Lung (tissue), 12 donors: ENCODE results near the gene RNF126. TPM values are rescaled to one million over a fixed set of nuclear protein-coding genes. Genes with fewer than 3 reads are reported as not detected.

Experiments used
- ATAC-seq: fragments of 200-7000 bp; cut with Tn5 transposase; one replicate; pipeline ENCODE4 v1.9.1; 2020; ENCODE audit warnings: moderate number of reproducible peaks; ENCODE audit not compliant: insufficient read depth, low FRiP score
- DNase-seq, 3 donors: peaks; one replicate each; pipeline ENCODE4 v3.0.0-alpha.2; 2013 to 2017
- H3K27ac ChIP-seq, 2 donors: one replicate each; pipeline ENCODE4 v1.5.1; 2013; ENCODE audit warnings: mild to moderate bottlenecking in 2 of 2, moderate library complexity in 2 of 2, control low read depth in 1 of 2, inconsistent platforms in 1 of 2, low read depth in 1 of 2, low read length in 1 of 2
- H3K27me3 ChIP-seq, 3 donors: one replicate each; pipeline ENCODE4 v1.5.1; 2013; ENCODE audit warnings: low read length in 2 of 3; ENCODE audit not compliant: control insufficient read depth in 3 of 3, insufficient read depth in 3 of 3
- H3K36me3 ChIP-seq, 4 donors: one replicate each; pipeline ENCODE4 v1.5.1; 2013; ENCODE audit warnings: low read length in 4 of 4, mild to moderate bottlenecking in 1 of 4, moderate library complexity in 1 of 4; ENCODE audit not compliant: control insufficient read depth in 4 of 4, insufficient read depth in 4 of 4
- H3K4me1 ChIP-seq, 5 donors: one replicate each; pipeline ENCODE4 v1.5.1; 2013; ENCODE audit warnings: low read length in 5 of 5, mild to moderate bottlenecking in 2 of 5, moderate library complexity in 1 of 5; ENCODE audit not compliant: control insufficient read depth in 5 of 5, insufficient read depth in 5 of 5
- H3K4me3 ChIP-seq: one replicate; pipeline ENCODE4 v1.5.1; 2013; ENCODE audit warnings: mild to moderate bottlenecking, control low read depth, moderate library complexity
- H3K9ac ChIP-seq, 2 donors: one replicate each; pipeline ENCODE4 v1.5.1; 2013; ENCODE audit warnings: low read length in 2 of 2, control low read depth in 1 of 2; ENCODE audit not compliant: insufficient read depth in 1 of 2
- H3K9me3 ChIP-seq, 4 donors: one replicate each; pipeline ENCODE4 v1.5.1; 2013; ENCODE audit warnings: low read length in 3 of 4, mild to moderate bottlenecking in 1 of 4, moderate library complexity in 1 of 4; ENCODE audit not compliant: control insufficient read depth in 4 of 4, insufficient read depth in 3 of 4
- WGBS, 2 donors: extraction: QIAGEN DNeasy Blood & Tissue Kit; methylation state at CpG; one replicate each; pipeline ENCODE4 v1.1.7; 2013; 5-methylcytosine and 5-hydroxymethylcytosine counted together
- polyA plus RNA-seq, 2 donors: library from polyadenylated mRNA; stranded (reverse); fragments of 200-250 nt; gene quantifications; one replicate each; pipeline ENCODE4 v1.2.1, GENCODE V29; 2013
- total RNA-seq, 2 donors: library from RNA; depleted of rRNA in 1 of 2; stranded (reverse); fragments of >200 nt in 1 of 2; gene quantifications; one replicate each; pipeline ENCODE4 v1.2.1, GENCODE V29; 2014 to 2021
- TF ChIP-seq, protein P1 (sequence below): IDR thresholded peaks from 2 replicates; pipeline ENCODE4 v1.5.1; 2012; ENCODE audit warnings: mild to moderate bottlenecking; ENCODE audit errors: control extremely low read depth, extremely low read depth
- donor health status: control.
- donor health status: control.
- donor health status: Bipolar disorder and iron deficiency.
- donor health status: healthy.
- donor health status: DM: yes; HTN: yes; CAD: no.

The RNF126 gene
- total and polyA plus RNA-seq, 4 donors = 18.1 to 46.2 (median 37.1) TPM

DNA sequence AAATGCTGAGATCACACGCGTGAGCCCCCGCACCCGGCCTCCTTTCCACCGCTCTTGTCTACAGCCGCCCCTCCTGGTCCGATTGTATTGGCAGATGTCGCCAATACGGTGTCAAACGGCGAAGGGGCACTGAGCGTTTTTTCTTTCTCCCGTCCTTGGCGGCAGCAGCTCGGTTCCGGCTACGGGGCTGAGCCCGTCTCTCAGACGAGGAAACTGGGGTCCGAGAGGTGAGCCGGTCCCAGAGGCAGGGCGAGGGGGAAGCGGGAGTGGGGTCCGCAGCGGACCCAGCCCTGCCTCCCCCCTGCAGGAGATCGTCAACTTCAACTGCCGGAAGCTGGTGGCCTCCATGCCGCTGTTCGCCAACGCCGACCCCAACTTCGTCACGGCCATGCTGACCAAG lies 50.1 kb downstream of the RNF126 start:
- DNase-seq = no peak
- Histone ChIP-seq H3K9me3 (peaks cover 0 to 4% (median 0%) of the 10 kb centered on the region in 4 donors), H3K9ac (no peak overlapping the region), H3K4me1 (peaks cover 0 to 20% (median 3%) of the 10 kb centered on the region in 5 donors), H3K27ac (no peak overlapping the region), H3K36me3 (peaks cover 0 to 9% (median 2%) of the 10 kb centered on the region in 4 donors), H3K27me3 (peaks cover 0 to 7% (median 3%) of the 10 kb centered on the region in 3 donors), H3K4me3 (no peak overlapping the region)
- no peak for ATAC-seq
- TF ChIP-seq, protein P1, sequence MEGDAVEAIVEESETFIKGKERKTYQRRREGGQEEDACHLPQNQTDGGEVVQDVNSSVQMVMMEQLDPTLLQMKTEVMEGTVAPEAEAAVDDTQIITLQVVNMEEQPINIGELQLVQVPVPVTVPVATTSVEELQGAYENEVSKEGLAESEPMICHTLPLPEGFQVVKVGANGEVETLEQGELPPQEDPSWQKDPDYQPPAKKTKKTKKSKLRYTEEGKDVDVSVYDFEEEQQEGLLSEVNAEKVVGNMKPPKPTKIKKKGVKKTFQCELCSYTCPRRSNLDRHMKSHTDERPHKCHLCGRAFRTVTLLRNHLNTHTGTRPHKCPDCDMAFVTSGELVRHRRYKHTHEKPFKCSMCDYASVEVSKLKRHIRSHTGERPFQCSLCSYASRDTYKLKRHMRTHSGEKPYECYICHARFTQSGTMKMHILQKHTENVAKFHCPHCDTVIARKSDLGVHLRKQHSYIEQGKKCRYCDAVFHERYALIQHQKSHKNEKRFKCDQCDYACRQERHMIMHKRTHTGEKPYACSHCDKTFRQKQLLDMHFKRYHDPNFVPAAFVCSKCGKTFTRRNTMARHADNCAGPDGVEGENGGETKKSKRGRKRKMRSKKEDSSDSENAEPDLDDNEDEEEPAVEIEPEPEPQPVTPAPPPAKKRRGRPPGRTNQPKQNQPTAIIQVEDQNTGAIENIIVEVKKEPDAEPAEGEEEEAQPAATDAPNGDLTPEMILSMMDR = no peak
- WGBS, 2 donors = 77 to 86% methylated on average over 33 of the region's 33 CpGs

DNA sequence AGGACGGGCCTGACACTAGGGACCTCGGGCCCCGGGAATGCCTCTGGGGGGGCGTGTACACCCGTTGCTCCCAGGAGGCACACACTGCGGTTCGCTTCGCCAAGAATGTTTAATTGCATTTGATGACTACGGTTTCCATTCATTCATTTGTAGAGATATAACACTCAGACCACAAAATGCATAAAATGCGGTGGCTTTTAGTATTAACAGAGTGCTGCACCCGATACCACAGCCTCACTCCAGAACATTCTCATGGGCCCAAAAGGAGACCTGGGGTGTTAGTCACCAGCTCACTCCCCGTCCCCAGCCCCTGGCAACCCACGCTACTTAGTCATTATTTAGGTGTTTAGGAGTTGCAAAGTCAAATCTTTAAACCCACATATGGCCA lies 51.5 kb downstream of the RNF126 start:
- H3K27me3 ChIP-seq = peaks cover 0 to 7% (median 3%) of the 10 kb centered on the region in 3 donors
- H3K9me3 ChIP-seq = peaks cover 0 to 2% (median 0%) of the 10 kb centered on the region in 4 donors
- no peak overlapping the region for H3K9ac ChIP-seq
- H3K4me1 ChIP-seq = peaks cover 0 to 24% (median 3%) of the 10 kb centered on the region in 5 donors
- ATAC-seq (no peak), DNase-seq (no peak)
- peak overlapping the region in 1 of 2 donors; percentile 35 for H3K27ac ChIP-seq
- TF ChIP-seq, protein P1 = no peak
- no peak overlapping the region for H3K4me3 ChIP-seq
- no peaks in the 10 kb centered on the region for H3K36me3 ChIP-seq
- 50 to 68% methylated on average over 13 of the region's 13 CpGs for WGBS, 2 donors

DNA sequence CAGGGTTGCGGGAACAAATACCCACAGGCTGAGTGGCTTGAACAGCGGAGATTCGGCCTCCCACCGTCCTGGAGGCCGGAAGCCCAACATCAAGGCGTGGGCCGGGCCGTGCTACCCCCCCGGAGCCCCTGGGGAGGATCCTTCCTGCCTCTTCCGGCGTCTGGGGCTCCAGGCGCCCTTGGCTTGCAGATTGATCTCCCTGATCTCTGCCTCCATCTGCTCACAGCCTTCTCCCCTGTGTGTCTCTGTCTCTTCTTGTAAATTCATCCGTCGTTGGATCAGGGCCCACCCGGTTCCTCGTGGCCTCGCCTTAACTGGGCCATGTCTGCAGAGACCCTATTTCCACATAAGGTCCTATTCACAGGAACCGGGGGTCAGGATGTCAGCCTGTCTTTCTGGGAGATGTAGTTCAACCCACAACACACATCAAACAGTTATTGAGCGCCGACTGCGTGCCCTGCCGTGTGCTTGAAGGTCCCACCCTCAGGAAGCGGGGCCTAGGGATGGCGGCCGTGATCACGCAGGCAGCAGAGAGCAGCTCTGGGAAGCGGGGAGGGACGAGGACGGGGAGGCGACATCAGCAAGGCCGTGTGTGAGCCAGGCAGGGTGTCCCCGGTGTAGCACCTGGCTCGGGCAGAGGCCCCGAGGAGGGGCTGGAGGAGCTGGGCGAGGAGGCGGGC lies 52.1 kb downstream of the RNF126 start:
- 25 to 31% methylated on average over 36 of the region's 36 CpGs for WGBS, 2 donors
- Histone ChIP-seq H3K9ac (no peak overlapping the region), H3K27ac (peak overlapping the region in 1 of 2 donors; percentile 35), H3K27me3 (peaks cover 0 to 7% (median 3%) of the 10 kb centered on the region in 3 donors), H3K36me3 (no peaks in the 10 kb centered on the region), H3K9me3 (peaks cover 0 to 2% (median 0%) of the 10 kb centered on the region in 4 donors), H3K4me3 (no peak overlapping the region), H3K4me1 (peaks cover 0 to 21% (median 3%) of the 10 kb centered on the region in 5 donors)
- peak; percentile 23 for ATAC-seq
- peak in 2 of 3 donors; percentile 76 to 86 for DNase-seq
- TF ChIP-seq, protein P1 = no peak
